Left lung (tissue), 10 donors: ENCODE results near the gene BAIAP2L1. TPM values are rescaled to one million over a fixed set of nuclear protein-coding genes. Genes with fewer than 3 reads are reported as not detected.

Source experiments
- ATAC-seq: fragments of 200-7000 bp; cut with Tn5 transposase; one replicate; pipeline ENCODE4 v1.9.1; 2020; ENCODE audit warnings: moderate library complexity
- DNase-seq, 4 donors: peaks; one replicate each; pipeline ENCODE4 v3.0.0-alpha.2; 2013 to 2020
- H3K27ac ChIP-seq, 2 donors: fragments of 200-600 bp; sonication (generic) in 1 of 2; one replicate each; pipeline versions ENCODE4 v1.5.0 to v1.8.0; 2020 to 2021
- H3K27me3 ChIP-seq, 2 donors: fragments of 200-600 bp; sonication (generic) in 1 of 2; one replicate each; pipeline versions ENCODE4 v1.5.0 to v1.8.0; 2020 to 2021
- H3K36me3 ChIP-seq, 2 donors: fragments of 200-600 bp; sonication (generic) in 1 of 2; one replicate each; pipeline versions ENCODE4 v1.5.0 to v1.8.0; 2020 to 2021
- H3K4me1 ChIP-seq, 2 donors: fragments of 200-600 bp; one replicate each; pipeline ENCODE4 v1.8.0; 2021
- H3K4me3 ChIP-seq, 2 donors: fragments of 200-600 bp; sonication (generic) in 1 of 2; one replicate each; pipeline versions ENCODE4 v1.5.0 to v1.8.0; 2020 to 2021; ENCODE audit warnings: mild to moderate bottlenecking in 1 of 2
- H3K9me3 ChIP-seq, 2 donors: fragments of 200-600 bp; sonication (generic) in 1 of 2; one replicate each; pipeline versions ENCODE4 v1.5.0 to v1.8.0; 2020 to 2021
- CTCF ChIP-seq, 2 donors: fragments of 200-600 bp; sonication (generic) in 1 of 2; IDR thresholded peaks; one replicate each; pipeline versions ENCODE4 v1.5.0 to v1.8.0; 2021; ENCODE audit warnings: antibody characterized with exemption in 2 of 2
- intact Hi-C, 2 donors: fragments of 100-400 bp; cut with DNase I; formaldehyde crosslinking; loops; one replicate each; pipeline versions ENCODE4 v1.11.2 to v1.14.2; 2022
- polyA plus RNA-seq, 6 donors: library from polyadenylated mRNA; unstranded; fragments of 120-200 nt; gene quantifications; one replicate each; pipeline ENCODE4 v1.2.1, GENCODE V29; 2013; ENCODE audit not compliant: insufficient read length in 6 of 6
- total RNA-seq, 2 donors: library from RNA; stranded (reverse); fragmentation: NEBNext Ultra II Directional; extraction: Animal tissue kit (Norgen Biotek cat#: 25700); gene quantifications; one replicate each; pipeline ENCODE4 v1.2.1, GENCODE V29; 2021
- donor health status: DM: no; HTN: yes; CAD: no.
- donor health status: DM: no; HTN: no; CAD: no.

BAIAP2L1 gene
- total and polyA plus RNA-seq, 8 donors: 16.6 to 31.8 (median 20.9) TPM

DNA sequence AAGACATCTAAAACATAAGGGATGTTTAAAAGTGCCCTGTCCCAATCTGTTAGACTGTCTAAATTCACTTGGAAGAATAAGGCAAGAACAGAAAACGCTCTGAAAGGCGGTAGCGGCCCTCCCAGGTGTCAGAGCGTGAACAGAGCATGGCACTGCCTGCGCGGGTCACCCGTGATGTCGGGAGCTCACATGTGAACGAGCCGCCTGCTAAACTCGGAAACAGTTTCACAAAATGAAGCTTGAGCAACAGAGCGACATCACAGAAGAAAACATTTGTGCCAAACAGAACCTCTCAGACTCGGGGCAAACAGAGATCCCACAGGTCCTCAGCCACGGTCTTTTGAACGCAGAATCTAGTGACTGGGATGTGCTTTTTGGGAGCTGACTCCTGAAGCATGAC is 106.6 kb downstream of the BAIAP2L1 start:
- H3K27ac ChIP-seq: peak overlapping the region in 1 of 2 donors; percentile 14
- intact Hi-C loops: loop anchor here in 1 of 2 donors (10.0 kb wide), 1 partner anchor 110 kb away; the partner anchor contains the start of gene BAIAP2L1
- peaks cover 0 to 77% of the 10 kb centered on the region in 2 donors for H3K36me3 ChIP-seq
- no peak for TF ChIP-seq CTCF (IDR thresholded peaks at IDR 0.05)
- H3K4me1 ChIP-seq: peaks cover 0 to 20% of the 10 kb centered on the region in 2 donors
- H3K9me3 ChIP-seq: no peaks in the 10 kb centered on the region
- H3K4me3 ChIP-seq: no peak overlapping the region
- no peak for DNase-seq
- ATAC-seq: no peak
- no peaks in the 10 kb centered on the region for H3K27me3 ChIP-seq

DNA sequence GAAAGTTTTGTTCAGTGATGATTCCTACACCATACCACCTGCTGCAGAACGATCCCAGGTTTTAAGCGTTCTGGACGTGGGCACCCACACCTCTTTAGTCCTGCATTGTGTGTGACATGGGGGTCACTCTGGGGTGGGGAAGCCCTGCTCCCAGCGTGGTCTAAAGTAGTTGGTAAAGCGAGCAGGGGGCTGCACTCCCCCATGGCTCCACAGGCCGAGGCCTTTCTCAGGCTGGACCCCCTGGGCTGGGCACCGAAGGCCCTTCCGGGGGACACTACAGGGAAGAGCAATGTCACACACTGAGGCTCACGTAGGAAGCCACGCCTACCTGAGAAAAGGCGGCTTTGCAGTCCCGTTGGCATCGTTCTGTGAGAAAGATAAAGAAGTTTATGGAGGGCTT is 107.1 kb downstream of the BAIAP2L1 start:
- peaks cover 0 to 25% of the 10 kb centered on the region in 2 donors for H3K4me1 ChIP-seq
- H3K27me3 ChIP-seq: no peaks in the 10 kb centered on the region
- peak overlapping the region in 1 of 2 donors; percentile 8 for H3K27ac ChIP-seq
- TF ChIP-seq CTCF (IDR thresholded peaks at IDR 0.05): no peak
- H3K4me3 ChIP-seq: no peak overlapping the region
- ATAC-seq (no peak), DNase-seq (no peak)
- intact Hi-C loops: loop anchor here in 1 of 2 donors (10.0 kb wide), 1 partner anchor 111 kb away; the partner anchor contains the start of gene BAIAP2L1
- H3K36me3 ChIP-seq: peaks cover 0 to 83% of the 10 kb centered on the region in 2 donors
- no peaks in the 10 kb centered on the region for H3K9me3 ChIP-seq

DNA sequence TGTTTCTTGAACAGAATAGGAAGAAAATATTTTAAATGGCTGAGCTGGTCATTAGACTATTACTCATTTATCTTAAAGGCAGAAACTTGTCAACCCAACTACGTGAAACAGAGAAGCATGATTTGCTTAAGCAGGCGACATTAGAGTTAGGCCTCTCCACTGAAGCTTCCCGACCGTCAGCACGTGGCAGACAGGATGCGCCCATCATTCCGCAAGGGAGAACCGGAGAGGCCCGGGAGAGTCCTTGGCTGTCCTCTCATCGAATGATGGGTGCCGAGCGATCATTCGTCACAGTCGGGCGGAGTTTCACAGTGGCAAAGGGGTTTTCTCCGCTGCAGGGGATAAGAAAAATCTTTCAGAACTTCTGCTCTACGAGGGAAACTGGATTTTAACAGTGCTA is 107.6 kb downstream of the BAIAP2L1 start:
- peaks cover 2 to 30% of the 10 kb centered on the region in 2 donors for H3K4me1 ChIP-seq
- no peaks in the 10 kb centered on the region for H3K27me3 ChIP-seq
- peaks cover 0 to 87% of the 10 kb centered on the region in 2 donors for H3K36me3 ChIP-seq
- H3K4me3 ChIP-seq: no peak overlapping the region
- no peak for ATAC-seq
- no peaks in the 10 kb centered on the region for H3K9me3 ChIP-seq
- intact Hi-C loops: loop anchor here in 1 of 2 donors (10.0 kb wide), 1 partner anchor 112 kb away; the partner anchor contains the start of gene BAIAP2L1
- no peak overlapping the region for H3K27ac ChIP-seq
- no peak for TF ChIP-seq CTCF (IDR thresholded peaks at IDR 0.05)
- DNase-seq: no peak

DNA sequence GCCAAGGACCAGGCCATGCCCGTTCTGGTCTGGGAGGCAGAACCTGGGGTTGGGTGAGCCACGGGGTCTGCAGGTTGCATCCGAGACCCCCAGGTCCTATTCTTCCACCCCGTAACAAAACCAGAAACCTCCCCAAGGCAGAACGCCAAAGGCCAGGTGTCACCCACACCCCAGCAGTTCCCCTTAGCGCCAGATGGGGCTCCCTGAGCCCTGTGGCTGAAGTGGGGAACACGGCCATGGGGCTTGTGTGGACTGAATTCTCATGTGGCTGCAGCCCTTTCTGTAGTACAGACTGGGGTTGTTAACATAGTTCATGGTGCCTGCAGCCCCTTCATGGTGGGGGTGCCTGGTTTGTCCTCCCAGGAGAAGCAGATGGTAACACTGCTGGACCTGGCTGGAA is 109.2 kb downstream of the BAIAP2L1 start:
- no peak overlapping the region for H3K27ac ChIP-seq
- intact Hi-C loops: loop anchor here in 1 of 2 donors (10.0 kb wide), 1 partner anchor 113 kb away; the partner anchor contains the start of gene BAIAP2L1
- peaks cover 17 to 46% of the 10 kb centered on the region in 2 donors for H3K4me1 ChIP-seq
- H3K4me3 ChIP-seq: no peak overlapping the region
- H3K27me3 ChIP-seq: no peaks in the 10 kb centered on the region
- no peaks in the 10 kb centered on the region for H3K9me3 ChIP-seq
- H3K36me3 ChIP-seq: peaks cover 0 to 97% of the 10 kb centered on the region in 2 donors
- DNase-seq: no peak
- no peak for ATAC-seq
- TF ChIP-seq CTCF (IDR thresholded peaks at IDR 0.05): peak in 1 of 2 donors; percentile 18

GRCh38 chr7:98289333-98289875 is 111.5 kb downstream of the BAIAP2L1 start:
- peaks cover 40 to 69% of the 10 kb centered on the region in 2 donors for H3K4me1 ChIP-seq
- TF ChIP-seq CTCF (IDR thresholded peaks at IDR 0.05): no peak
- no peaks in the 10 kb centered on the region for H3K9me3 ChIP-seq
- no peak overlapping the region for H3K4me3 ChIP-seq
- H3K36me3 ChIP-seq: peaks cover 0 to 97% of the 10 kb centered on the region in 2 donors
- intact Hi-C loops: no loop called here
- ATAC-seq (no peak), DNase-seq (no peak)
- H3K27me3 ChIP-seq: no peaks in the 10 kb centered on the region
- H3K27ac ChIP-seq: peak overlapping the region; percentile 33 to 42
